HG03064 (cell line): ENCODE measurements around the gene DNAJC4.

Experiments used
- ATAC-seq: cut with Tn5 transposase; IDR thresholded peaks from one replicate; pipeline ENCODE4 v1.9.1; 2021; ENCODE audit warnings: low read depth; ENCODE audit not compliant: unreplicated experiment

DNAJC4 gene

DNA sequence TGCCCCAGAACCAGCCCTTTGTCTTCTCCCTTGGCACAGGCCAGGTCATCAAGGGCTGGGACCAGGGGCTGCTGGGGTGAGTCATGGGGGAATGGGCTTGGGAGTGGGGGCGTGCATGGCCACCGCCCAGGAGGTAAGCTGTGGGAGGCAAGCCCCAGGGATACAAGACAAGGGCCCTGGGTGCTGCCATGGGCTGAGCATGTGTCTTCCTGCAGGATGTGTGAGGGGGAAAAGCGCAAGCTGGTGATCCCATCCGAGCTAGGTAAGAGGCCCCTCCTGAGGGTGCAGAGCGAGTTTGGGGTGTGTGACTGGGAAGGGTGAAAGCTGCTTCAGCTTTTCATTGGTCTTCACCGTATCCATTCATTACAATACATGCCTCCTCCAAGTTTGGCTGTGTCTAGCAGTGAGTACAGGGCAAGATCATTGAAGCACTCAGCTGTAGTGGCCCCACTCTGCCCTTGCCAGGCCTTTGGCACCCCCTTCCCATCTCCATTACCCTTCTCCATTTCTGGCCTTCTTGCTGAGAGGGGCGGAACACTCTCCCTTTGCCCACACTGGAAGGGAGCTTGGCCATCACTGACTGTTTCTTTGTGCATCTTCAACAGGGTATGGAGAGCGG is 13.0 kb downstream of the DNAJC4 start:
- ATAC-seq = no peak

GRCh38 chr11:64244107-64244506 is 13.8 kb downstream of the DNAJC4 start:
- ATAC-seq = no peak

GRCh38 chr11:64244966-64245365 is 14.6 kb downstream of the DNAJC4 start:
- ATAC-seq = no peak

DNA sequence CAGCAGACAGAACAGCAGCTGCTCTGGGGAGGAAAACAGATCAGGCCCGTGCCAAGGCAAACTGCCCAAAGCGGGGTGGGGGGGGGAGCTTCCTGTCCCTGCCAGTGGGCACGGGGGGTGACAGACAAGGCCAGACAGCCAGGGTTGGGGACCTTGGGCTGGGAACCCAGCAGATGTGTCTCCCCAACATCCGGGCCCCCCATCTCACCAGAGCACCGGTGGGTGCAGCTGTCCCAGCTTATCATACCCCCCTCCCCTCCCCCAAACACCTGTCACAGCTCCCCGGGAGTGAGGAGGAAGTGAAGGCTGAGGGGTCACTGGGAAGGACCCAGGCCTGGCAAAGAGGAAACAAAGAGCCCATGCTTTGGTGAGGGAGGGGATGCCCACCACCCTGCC is 15.1 kb downstream of the DNAJC4 start:
- ATAC-seq = no peak

DNA sequence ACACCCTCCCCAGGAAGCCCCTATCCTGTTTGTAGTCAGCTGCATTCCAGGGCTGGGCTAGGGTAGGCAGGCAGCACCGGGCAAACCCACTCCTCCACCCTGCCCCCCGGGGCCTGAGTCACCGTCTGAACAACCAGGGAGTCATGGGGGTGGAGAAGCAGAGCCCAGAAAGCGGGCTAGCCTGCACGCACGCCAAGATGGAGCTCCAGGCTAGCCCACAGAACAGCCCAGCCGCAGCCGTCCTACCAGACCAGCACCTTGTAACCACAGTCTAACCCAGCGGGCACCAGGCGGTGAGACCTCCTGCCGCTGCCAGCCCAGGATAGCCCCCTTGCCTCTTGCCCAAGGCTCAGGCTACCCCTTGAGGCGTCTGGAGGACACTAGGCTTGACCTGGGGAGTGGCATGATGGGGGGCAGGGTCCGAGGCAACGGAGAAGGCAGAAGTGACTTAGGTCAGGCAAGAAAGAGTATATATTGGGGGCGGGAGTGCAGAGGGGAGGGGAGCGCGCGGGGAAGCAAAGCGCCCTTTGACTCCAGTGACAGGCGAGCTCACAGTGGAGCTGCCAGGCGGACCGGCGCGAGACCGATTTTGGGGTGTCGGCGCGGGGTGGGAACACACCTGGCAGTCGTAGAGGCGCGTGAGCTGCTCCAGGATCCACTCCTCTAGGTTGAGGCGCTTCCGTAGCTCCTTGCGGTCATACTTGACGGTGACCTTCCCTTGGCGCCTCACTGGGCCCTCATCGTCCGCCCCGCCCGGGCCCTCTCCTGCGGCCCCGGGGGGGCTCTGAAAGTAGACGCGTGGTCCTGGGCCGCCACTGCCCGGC is 15.7 kb downstream of the DNAJC4 start:
- no peak for ATAC-seq

GRCh38 chr11:64246621-64246870 is 16.2 kb downstream of the DNAJC4 start:
- peak; percentile 15 for ATAC-seq

DNA sequence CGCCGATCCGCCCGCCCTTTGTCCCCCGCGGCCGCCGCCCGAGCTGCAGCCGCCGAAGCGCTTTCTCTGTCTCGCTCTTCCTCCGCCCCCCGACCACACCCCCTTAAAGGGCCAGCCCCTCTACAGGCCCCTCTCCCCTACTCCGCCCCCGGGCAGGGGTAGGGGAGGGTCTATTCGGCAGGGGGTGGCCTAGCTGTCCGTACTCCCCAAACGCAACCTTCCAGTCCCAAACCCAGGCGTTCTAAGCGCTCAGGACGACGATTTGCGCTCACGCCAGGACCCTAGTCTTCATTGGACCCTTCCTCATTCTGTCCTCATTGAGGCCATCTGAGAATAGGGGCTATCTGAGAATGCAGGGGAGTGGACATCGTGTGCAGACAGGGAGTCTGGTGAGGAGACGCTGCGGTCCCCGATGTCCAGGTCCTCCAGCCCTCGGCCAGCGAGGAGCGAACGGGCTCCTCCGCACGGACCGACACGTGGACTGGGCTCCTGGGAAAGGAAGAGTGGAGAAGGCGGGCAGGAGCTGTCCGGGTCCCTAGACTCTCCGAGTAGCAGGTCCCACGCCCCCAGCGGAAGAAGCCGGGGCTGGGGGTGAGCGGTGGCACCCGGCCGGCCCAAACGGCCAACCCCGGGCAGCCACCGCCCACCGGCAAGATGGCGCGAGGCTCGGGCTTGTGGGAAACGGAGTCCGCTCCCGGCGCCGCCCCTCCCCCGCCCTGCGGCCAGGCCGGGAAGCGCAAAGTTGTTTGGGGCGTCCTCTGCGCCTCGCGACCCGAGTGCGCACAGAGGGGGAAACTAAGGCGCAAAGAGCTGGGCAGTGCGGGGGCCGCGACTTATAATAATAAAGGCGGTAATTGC is 16.8 kb downstream of the DNAJC4 start, which contains the start of gene PPP1R14B:
Gene PPP1R14B, minus strand, starts transcription at position 73 of the 858 bp plus-strand sequence. CDS start 270 bp downstream, outside the sequence.
- peak; percentile 36 for ATAC-seq

DNA sequence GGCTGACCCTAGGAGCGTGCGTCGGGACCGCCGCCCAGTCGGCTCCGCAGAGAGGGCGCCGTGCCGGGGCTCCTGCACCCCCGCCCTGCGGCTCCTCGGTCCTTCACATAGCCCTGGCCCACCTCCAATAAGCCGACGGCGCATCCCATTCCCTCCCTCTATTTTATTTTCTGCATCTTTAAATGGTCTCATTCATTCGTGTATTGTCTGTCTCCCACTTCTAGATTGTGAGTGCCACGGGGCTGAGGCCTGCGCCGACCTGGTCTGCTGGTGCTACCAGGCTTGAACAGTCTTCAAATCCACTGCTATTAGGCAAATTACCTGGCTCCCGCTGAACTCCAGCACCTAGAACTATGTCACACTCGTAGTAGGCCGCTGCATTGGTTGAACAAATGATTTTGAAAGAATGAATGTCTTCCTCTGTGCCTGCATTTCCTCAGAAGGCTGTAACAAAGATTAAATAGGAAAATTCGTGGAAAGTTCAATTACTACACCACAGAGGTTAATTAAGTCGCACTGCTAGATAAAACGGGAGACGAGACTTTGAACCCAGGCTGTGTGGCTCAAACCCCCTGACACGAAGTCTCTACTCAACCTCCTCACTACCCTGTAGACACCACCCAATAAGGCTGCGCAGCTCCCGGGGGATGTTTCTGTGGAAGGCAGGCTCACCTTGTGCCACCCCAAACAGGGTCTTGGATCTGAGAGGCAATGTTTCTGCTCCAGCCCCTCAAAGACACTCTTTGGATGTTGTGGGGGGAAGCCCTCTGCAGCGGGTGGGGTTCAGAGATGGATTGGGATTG is 17.6 kb downstream of the DNAJC4 start:
- no peak for ATAC-seq

DNA sequence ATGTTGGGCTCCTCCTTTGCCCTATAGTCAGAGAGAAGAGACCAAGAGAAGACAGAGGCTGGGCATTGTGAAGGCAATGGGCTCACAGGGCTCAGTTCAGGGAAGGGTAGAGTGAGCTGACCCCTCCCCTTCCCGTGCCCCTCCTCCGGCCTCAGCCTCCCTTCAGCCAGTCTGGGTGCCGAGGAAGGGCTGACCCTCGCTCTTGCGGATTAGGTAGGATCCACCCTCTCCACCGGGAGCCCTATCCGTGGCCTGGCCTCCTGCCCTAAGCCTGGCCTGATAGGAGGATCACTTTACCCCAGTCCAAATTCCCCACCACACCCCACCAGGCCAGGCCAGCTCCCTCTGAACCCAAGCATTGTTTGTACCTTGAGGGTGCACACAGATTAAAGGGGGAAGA is 18.2 kb downstream of the DNAJC4 start:
- no peak for ATAC-seq

DNA sequence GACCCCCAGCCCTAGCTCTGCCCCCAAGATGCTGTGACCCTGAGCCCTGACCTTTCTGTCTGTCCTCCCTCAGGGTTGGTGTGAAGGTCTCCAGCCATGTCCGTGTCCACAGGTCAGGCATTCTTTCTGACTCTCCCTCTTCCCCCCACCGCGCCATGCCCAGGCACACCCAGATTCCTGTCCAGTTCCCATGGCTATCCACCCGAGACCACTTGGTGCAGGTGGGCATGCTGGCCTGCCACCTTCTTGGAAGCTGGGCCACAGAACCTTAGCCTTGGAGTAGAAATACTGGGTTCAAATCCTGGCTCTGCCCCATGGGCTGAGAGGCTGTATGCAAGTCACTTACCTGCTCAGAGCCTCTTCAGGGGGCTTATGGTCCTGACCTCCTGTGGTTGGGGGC is 18.7 kb downstream of the DNAJC4 start:
- no peak for ATAC-seq

- no peak for ATAC-seq
These were observed 19.4 kb downstream of the DNAJC4 start for GRCh38 chr11:64249563-64250414.

DNA sequence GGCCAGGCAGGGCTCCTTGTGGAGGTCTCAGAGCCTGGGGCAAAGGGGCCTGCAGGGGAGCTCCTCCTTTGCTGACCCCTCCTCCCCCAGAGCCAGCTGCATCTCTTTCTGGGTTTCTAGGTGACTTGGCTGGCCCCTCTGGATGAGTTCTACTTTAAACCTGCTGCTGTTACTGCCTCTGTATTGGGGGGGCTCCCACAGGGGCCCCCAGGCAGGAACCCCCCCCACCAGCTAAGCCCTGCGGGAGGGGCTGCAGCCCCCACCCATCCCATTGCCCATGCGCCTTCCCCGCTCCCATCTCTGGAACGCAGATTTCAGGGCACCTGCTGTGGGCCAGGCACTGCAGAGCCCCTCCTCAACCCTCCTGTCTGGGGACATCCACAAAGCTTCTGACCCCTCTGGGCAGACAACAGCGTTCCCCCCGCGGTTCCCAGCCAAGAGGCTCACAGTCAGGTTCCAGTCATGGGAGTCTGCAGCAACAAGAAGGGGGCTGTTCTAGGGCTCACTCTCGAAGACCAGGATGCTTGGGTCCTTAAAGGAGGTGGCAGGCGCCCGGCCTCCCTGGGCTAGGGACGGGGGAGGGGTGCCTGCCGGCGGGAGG is 20.2 kb downstream of the DNAJC4 start:
- ATAC-seq = no peak

DNA sequence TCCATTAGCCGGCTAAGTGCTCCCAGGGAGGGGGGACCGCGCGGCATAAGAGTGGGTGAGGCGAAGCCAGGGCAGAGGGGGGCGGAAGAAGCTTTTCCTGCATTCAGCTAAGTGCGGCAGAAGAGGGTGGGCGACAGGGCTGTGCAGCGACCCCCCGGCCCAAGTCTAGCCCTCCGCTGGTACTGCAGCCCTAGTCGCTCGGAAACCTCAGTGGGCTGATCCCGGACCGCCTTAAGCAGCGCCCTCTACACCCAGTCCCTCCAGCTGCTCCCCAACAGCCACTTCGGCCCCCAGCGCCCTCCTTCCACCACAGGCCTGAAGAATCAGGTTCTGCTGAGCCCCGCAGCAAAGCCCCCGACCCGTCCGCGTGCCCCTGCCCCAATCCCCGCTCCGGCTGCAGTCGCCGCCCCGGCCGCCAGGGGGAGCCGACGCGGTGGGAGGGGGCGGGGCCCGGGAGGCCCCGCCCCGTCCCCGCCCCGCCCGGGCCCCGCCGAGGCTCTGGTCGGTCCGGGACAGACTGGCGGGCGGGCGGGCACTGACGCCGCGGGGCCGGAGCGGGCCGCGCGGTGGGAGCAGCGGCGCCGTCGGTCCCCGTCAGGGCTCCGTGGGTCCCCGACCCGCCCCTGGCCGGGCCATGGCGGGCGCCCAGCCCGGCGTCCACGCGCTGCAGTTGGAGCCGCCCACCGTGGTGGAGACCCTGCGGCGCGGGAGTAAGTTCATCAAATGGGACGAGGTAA is 20.8 kb downstream of the DNAJC4 start, which contains the start of gene PLCB3:
Gene PLCB3, plus strand, starts transcription at position 515 of the 737 bp plus-strand sequence. Its CDS starts 120 bp downstream, at position 635.
- ATAC-seq = no peak

DNA sequence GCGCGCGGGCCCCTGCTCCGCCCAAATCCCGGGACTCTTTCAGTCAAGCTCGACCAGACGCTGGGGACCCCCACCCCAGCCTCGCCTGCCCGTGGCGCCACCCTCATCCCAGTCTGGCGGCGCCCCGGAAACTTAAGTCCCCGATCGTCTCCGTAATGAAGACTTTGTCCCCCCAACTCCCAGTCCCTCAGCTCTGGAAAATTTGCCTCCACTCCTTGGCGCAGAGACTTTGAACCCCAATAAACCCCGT is 21.3 kb downstream of the DNAJC4 start:
- ATAC-seq = no peak

- ATAC-seq = no peak
These were observed 21.9 kb downstream of the DNAJC4 start for GRCh38 chr11:64252003-64252872.

DNA sequence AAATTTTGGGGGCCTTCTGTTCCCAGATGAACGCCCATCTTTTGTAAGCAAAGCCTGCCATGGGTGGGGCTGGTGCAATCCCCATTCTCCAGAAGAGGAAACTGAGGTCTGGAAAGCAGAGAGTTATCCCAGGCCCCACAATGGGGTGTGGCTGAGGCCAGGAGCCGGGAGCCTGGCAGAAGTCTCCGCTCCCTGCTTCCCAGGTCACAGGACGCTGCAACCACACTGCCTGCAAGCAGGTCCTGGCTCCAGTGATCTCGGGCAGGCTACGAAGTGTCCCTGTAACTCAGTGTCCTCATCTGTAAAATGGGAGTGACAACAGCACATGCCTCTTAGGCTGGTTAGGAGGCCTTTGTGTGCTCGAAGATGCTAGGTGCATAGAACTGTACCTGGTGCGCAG is 22.7 kb downstream of the DNAJC4 start:
- no peak for ATAC-seq

DNA sequence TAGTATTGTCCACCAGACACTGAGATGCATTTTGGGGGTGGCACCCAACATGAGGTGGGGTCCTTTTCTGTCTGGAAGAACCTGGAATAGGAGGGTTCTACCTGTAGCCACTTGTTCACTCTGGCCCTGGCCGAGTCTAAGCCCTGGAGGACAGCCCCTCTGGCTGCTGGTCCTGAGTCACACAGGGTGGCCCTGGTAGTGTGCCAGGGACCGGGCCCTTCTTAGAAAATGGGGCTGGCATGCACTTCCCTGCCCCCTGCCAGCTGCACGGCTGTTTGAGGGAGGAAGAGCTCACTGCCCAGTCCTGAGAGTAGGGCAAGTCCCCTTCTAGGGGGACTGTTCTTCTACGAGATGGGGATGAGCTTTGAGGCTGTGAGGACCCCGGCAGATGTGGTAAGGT is 23.1 kb downstream of the DNAJC4 start:
- no peak for ATAC-seq

DNA sequence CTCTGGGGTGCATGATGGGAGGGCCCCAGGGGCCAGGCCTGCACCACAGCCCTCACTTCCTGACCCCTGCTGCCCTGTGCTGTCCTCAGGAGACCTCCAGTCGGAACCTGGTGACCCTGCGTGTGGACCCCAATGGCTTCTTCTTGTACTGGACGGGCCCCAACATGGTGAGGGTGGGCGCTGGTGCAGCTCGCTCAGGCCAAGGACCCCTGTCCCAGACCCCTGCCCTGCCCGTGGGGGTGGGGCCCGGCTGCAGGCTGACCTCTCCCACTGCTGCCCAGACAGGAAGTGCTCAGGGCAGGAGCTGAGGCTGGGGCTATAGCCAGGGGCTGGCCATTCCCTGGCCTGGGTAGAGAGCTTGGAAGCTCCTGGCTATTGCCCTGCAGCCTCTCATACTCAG is 24.0 kb downstream of the DNAJC4 start:
- no peak for ATAC-seq
